ENCODE results near the gene HCRTR1.

HCRTR1 gene

GRCh38 chr1:31570228-31570627, 47.3 kb upstream of the HCRTR1 start:
- TF ChIP-seq FOXM1 (IDR thresholded peaks at IDR 0.05; ENCODE audit: borderline replicate concordance, low read depth) (no peak), RAD21 (IDR thresholded peaks at IDR 0.05; ENCODE audit: low read depth) (no peak), REST (IDR thresholded peaks at IDR 0.05; ENCODE audit: low read depth) (no peak), NFIC (IDR thresholded peaks at IDR 0.05) (no peak), CREB1 (IDR thresholded peaks at IDR 0.05; ENCODE audit: low read depth) (no peak), EP300 (IDR thresholded peaks at IDR 0.05; ENCODE audit: borderline replicate concordance) (no peak), ZBTB7A (IDR thresholded peaks at IDR 0.05; ENCODE audit: low read depth) (no peak), CEBPB (IDR thresholded peaks at IDR 0.05) (no peak), USF1 (IDR thresholded peaks at IDR 0.05) (no peak), TEAD4 (IDR thresholded peaks at IDR 0.05) (no peak), YY1 (IDR thresholded peaks at IDR 0.05; ENCODE audit: low read depth) (no peak), EGR1 (IDR thresholded peaks at IDR 0.05) (no peak), TAF1 (IDR thresholded peaks at IDR 0.05; ENCODE audit: low read depth) (no peak), TCF12 (IDR thresholded peaks at IDR 0.05; ENCODE audit: low read depth) (no peak)
- TF ChIP-seq, protein P1, sequence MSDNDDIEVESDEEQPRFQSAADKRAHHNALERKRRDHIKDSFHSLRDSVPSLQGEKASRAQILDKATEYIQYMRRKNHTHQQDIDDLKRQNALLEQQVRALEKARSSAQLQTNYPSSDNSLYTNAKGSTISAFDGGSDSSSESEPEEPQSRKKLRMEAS (IDR thresholded peaks at IDR 0.05) = no peak

GRCh38 chr1:31570906-31571305, 46.6 kb upstream of the HCRTR1 start:
- TF ChIP-seq EP300 (IDR thresholded peaks at IDR 0.05; ENCODE audit: borderline replicate concordance) (no peak), CEBPB (IDR thresholded peaks at IDR 0.05) (no peak), CREB1 (IDR thresholded peaks at IDR 0.05; ENCODE audit: low read depth) (no peak), FOXM1 (IDR thresholded peaks at IDR 0.05; ENCODE audit: borderline replicate concordance, low read depth) (no peak), TCF12 (IDR thresholded peaks at IDR 0.05; ENCODE audit: low read depth) (no peak), ZBTB7A (IDR thresholded peaks at IDR 0.05; ENCODE audit: low read depth) (no peak), TAF1 (IDR thresholded peaks at IDR 0.05; ENCODE audit: low read depth) (no peak), RAD21 (IDR thresholded peaks at IDR 0.05; ENCODE audit: low read depth) (no peak), TEAD4 (IDR thresholded peaks at IDR 0.05) (no peak), REST (IDR thresholded peaks at IDR 0.05; ENCODE audit: low read depth) (no peak), EGR1 (IDR thresholded peaks at IDR 0.05) (no peak), USF1 (IDR thresholded peaks at IDR 0.05) (no peak), YY1 (IDR thresholded peaks at IDR 0.05; ENCODE audit: low read depth) (no peak), NFIC (IDR thresholded peaks at IDR 0.05) (no peak)
- TF ChIP-seq, protein P1 (IDR thresholded peaks at IDR 0.05) = no peak

DNA sequence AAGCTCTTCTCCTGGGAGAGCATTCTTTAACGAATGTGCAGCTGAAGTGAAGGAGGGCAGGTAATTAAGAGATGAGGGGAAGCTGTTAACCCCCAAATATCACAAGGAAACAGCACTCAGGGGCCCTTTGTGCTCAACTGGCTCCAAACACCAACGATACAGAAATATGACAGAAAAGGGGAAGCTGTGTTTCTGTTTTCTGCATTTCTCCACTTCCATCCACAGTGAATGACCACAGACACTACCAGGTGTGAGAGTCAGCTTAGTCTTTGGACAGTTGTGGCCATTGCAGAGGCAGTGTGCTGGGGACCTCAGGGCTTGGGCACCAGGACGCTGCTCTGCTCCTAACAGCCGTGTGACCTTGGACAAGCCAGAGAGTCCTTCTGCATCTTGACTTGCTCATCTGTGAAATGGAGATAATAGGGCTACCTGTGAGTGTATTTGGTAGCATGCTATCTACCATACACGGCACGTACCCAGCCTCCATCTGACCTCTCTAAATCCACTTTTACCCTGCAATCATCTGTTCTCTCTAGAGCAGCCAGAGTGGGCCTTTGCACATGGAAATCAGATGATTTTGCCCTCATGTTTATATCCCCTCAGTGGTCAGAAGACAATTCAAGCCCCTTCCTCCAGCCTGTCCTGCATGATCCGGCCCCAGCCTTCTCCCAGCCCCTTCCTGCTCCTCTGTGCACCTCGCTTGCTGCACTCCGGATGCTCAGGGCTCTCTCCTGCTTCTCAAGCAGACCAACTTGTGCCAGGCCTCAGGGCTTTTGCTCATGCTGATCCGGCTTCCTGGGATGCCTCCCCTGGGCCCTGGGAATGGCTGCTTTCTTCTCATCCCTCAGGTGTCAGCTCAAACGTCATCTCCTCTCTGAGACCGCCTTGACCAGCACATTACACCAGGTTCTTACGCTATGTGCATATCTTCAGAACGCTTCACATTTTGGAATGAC, 45.9 kb upstream of the HCRTR1 start:
- TF ChIP-seq FOXM1 (IDR thresholded peaks at IDR 0.05; ENCODE audit: borderline replicate concordance, low read depth) = no peak
- TF ChIP-seq ZBTB7A (IDR thresholded peaks at IDR 0.05; ENCODE audit: low read depth) = no peak
- no peak for TF ChIP-seq CEBPB (IDR thresholded peaks at IDR 0.05)
- TF ChIP-seq USF1 (IDR thresholded peaks at IDR 0.05) = no peak
- TF ChIP-seq, protein P1 (IDR thresholded peaks at IDR 0.05) = no peak
- no peak for TF ChIP-seq TAF1 (IDR thresholded peaks at IDR 0.05; ENCODE audit: low read depth)
- TF ChIP-seq NFIC (IDR thresholded peaks at IDR 0.05) = no peak
- no peak for TF ChIP-seq EP300 (IDR thresholded peaks at IDR 0.05; ENCODE audit: borderline replicate concordance)
- TF ChIP-seq CREB1 (IDR thresholded peaks at IDR 0.05; ENCODE audit: low read depth) = no peak
- TF ChIP-seq YY1 (IDR thresholded peaks at IDR 0.05; ENCODE audit: low read depth) = no peak
- TF ChIP-seq REST (IDR thresholded peaks at IDR 0.05; ENCODE audit: low read depth) = no peak
